ENCODE data around the gene SDK1.

Gene SDK1

GRCh38 chr7:3427957-3428356 lies 126.9 kb downstream of the SDK1 start:
- DNase-seq, result no peak

GRCh38 chr7:3429981-3430380 lies 128.9 kb downstream of the SDK1 start:
- no peak for DNase-seq

DNA sequence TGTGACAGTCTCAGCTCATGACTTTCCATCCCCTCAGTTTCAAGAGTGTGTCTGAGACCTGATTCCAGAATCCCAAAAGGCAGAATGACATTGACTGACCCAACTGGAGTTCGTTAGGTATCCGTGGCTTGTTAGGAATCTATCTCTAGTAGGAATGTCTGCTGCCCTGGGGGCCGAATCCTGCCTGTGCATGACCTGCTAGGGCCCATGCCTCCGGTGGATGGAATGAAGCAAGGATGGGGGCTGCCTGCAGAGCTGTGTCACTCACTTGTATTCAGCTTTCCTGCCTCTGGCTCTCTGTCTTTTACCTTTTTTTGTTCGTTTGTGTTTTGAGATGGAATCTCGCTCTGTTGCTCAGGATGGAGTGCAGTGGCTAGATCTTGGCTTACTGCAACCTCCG lies 129.5 kb downstream of the SDK1 start:
- no peak for DNase-seq

GRCh38 chr7:3431306-3431705 lies 130.3 kb downstream of the SDK1 start:
- no peak for DNase-seq

GRCh38 chr7:3432911-3433310 lies 131.9 kb downstream of the SDK1 start:
- no peak for DNase-seq

DNA sequence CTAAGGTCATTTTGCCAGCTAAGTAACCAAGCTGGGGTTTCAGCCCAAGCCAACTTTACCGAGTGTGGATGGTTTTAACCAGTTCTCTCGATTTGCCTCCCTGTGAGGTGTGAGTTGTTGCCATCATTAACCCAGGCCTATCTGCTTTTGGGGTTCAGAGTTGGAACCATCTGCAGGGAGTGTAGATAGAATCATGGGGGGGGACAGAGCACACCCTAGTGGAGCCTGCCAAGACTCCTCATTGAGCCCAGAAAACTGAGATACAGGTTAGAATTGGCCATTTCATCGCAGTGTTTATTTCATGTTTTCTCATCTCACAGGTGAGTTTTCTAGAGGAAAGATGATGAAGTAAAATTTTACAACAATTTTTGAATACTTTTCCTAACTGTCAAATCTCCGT lies 133.6 kb downstream of the SDK1 start:
- DNase-seq, result no peak

GRCh38 chr7:3436112-3436511 lies 135.1 kb downstream of the SDK1 start:
- DNase-seq, result no peak

DNA sequence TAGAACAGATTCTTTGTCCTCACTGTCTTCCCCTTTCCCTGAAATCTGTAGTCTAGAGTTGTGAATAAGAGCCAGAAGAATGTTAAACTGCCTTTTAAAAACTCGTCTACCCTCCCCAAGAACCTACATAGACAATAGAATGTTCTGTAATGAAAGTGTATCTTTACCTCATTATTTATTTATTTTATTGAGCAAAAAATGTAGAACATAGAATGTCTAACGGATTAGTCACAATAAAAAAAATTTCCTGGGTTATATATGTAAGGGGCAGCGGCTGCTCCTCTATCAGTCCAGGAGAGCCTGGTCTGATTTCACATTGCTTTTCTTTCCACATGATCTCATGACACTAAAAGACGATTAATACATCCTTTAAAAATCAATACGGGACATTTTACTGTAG lies 135.7 kb downstream of the SDK1 start:
- no peak for DNase-seq

- DNase-seq, result no peak
Measured at GRCh38 chr7:3437467-3437866, 136.4 kb downstream of the SDK1 start.

DNA sequence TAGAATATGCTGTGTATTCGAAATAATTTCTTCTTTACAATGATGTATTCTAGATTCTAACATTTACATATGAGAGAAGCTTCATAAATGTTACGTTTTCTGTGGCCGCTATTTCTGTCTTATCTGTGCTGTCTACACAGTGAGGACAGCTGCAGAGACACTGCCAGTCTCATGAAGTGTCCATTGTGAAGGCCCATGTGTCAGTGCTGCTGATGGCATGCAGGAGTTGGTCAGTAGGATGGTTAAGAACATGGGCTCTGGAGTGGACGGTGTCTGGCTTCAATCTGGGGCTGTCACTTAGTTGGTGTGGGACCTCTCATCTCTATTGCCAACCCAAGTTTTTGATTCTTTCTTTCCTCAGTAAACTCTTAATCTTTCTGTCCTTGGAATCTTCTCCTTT lies 137.3 kb downstream of the SDK1 start:
- no peak for DNase-seq

DNA sequence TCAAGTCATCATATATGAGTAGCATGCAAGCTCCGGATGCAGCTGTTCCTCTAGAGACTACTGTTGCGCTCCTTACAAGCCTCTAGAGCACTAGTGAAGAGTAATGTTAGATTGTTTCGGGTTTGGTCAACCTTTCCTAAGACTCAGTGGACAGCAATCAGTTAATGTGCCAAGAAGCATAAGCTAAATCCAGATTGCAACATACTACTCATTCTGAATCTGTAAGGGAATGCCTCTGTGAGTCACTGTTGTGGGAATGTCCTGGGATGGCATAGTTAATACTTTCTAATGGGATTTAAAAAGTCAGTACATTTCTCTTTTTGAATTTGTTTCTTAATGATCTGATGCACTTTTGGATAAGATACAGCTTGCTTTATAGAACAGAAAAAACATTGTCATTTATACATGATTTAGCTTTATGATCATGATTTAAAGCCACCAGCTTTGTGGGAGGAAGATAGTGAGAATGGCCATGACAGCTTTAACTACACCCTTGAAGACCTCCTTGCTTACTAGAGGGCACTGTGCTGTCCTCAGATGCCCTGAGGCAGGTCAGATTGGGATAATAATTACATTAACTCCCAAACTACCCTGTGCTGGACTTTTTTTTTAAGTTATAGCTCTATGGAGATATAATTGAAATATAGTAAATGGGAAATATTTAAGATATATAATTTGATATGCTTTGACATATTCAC lies 138.4 kb downstream of the SDK1 start:
- DNase-seq, result no peak

DNA sequence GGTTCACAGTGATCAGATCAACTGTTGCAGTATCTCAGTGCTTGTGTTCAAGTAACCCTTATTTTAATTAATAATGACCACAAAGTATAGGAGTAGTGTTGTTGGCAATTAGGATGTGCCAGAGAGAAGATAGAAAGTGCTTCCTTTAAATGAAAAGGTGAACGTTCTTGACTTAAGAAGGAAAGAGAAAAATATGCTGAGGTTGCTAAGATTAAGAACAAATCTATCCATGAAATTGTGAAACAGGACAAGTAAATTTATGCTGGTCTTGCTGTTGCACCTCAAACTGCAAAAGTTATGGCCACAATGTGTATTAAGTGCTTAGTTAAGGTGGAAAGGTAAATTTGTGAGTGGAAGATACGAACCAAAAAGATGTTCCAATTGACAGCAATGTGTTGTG lies 139.5 kb downstream of the SDK1 start:
- no peak for DNase-seq

DNA sequence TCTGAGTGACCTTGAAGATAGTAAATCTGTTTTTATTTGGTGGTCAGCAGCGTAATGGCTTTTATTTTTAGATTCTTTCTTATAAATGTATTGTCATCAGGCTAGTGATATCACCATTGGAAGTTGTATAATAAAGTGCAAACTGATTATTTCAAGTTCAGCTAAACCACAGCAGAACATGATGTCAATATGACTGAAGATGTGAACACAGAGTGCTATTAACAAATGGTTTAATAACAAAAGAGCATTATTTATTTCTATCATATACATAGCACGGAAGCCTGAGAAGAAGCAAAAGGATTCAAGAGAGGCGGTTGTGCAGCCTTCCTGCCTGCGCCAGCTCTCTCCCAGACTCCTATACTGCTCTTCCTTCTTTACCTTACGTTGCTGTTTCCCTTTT lies 142.7 kb downstream of the SDK1 start:
- no peak for DNase-seq

DNA sequence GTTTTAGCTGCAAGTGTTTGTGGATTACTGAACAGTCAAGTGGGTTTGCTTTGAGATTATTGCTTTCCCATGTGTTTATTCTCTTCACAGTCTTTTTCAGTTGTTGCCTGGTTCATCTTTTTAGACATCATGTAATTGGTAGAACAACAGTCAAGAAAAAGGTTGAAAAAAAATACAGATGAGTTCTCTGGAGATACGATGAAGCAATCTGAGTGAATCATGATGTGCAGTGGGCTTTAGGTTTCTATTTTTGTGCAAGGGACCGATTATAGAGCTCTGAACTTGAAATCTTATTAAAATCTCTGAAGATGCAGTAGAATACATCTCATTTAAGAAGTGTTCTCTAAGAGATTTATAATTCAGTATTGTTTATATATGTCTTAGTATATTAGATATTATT lies 145.7 kb downstream of the SDK1 start:
- DNase-seq, result no peak

DNA sequence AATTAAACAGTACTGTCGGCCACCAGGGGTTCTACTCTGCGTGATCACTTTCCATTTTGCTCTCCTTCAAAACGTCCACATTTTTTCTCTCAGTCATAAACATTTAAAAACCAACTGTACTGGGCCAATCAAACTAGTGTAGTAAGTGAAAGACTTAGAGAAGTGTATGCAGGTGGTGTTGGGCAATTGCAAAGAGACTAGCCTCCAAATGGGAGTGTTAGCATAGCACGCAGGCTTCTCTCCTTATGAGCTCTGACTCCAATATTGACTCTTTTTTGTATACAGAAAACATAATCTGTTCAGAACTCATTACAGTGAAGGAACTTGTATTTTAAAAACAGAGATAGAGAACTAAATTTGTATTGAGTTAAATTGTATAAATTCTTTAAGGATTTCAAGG lies 150.6 kb downstream of the SDK1 start:
- no peak for DNase-seq

GRCh38 chr7:3453398-3453797 lies 152.3 kb downstream of the SDK1 start:
- no peak for DNase-seq

GRCh38 chr7:3455806-3456595 lies 154.9 kb downstream of the SDK1 start:
- no peak for DNase-seq

DNA sequence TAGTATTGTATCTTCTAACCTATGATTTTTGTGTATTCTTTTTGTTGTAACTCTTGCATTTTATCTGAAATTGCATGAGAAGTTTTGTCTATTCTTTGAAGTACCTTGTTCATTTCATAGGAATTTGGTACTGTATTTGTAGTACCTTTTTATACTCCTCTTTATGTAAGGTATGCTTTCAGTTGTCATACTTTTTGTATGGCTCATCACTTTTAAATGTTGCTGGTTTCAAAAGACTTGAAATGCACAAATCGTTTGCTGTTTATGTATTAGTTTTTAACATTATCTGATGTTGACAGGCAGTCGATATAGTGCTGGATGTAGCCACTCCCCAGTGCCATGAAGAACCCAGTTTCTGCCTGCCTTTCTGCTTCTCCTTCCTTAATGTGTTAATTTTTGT lies 158.1 kb downstream of the SDK1 start:
- DNase-seq, result no peak

- DNase-seq, result no peak
Measured at GRCh38 chr7:3461923-3462322, 160.9 kb downstream of the SDK1 start.

- DNase-seq, result no peak
Measured at GRCh38 chr7:3463696-3464095, 162.6 kb downstream of the SDK1 start.

GRCh38 chr7:3464900-3465622 lies 164.0 kb downstream of the SDK1 start:
- DNase-seq, result no peak

DNA sequence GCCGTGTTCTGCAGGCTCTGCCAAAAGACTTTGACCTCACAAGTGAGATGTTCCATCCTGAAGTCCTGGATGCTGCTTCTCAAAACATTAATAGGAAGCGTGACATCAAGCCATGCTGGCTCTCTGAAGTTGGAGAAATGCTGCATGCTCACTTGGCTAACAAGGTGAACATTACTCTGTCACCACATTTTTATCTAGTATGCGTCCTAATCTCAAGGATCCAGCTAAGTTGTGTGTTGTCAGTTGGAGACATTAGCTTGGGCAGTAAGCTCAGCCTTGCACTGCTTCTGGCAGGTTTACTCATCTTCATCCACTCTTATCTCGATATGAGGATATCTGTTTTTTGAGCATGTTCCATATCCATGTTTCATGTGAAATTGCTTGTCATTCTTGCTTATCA lies 165.2 kb downstream of the SDK1 start:
- no peak for DNase-seq

- no peak for DNase-seq
Measured at GRCh38 chr7:3469641-3470040, 168.6 kb downstream of the SDK1 start.

GRCh38 chr7:3480197-3480596 lies 179.1 kb downstream of the SDK1 start:
- no peak for DNase-seq
